Dedifferentiated amniotic fluid mesenchymal stem cell (primary cell): ENCODE results near the gene ZFTA.
"Not testable (repeated sequence)": the region's sequence is repeated elsewhere in the genome, so short reads cannot be mapped to it uniquely, and the experiment has no call there.

Source experiments
- DNase-seq: peaks from one replicate; pipeline ENCODE4 v3.0.0-alpha.2; 2016; ENCODE audit errors: extremely low spot score

Gene ZFTA

DNA sequence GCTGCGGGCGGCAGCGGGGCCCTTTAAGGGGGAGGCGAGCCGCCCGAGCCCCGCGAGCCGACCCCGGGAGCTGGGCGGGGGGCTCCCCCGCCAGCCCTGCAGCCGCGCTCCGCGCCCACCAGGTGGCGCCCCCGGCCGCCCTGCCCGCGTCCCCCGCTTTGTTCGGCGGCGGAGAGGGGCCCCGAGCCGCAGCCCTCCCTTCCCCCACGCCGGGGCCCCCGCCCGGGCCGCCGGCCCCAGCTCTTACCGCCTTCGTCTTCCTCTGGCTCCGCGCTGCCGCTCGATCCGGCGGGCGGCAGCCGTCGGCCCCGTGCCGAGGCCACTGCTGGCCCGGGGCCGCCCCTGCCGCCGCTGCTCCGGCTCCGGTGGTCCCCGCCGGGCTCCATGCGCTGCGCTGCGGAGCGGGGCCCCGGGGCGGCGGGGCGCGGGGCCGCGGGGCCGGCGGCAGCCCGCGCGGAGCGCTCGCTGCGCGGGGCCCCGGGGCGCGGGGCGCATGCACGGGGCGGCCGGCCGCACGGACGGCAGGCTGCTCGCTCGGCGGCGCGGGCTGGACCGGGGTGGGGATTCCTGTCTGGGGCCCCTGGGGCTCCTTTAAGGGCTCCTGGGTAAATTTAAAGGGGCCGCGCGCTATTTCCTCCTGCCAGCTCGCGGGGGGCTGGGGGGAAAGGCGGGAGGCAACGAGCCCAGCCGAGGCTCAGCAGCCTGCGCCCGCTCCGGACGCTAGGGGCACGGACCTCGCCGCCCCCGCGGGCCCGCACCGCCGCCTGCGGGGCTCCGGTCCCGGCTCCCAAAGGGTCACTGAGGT, at the start of gene ZFTA:
ZFTA (minus strand) TSS at position 539 of the 805 bp plus-strand sequence; CDS start at position 386, 153 bp downstream.
- DNase-seq, result no peak

DNA sequence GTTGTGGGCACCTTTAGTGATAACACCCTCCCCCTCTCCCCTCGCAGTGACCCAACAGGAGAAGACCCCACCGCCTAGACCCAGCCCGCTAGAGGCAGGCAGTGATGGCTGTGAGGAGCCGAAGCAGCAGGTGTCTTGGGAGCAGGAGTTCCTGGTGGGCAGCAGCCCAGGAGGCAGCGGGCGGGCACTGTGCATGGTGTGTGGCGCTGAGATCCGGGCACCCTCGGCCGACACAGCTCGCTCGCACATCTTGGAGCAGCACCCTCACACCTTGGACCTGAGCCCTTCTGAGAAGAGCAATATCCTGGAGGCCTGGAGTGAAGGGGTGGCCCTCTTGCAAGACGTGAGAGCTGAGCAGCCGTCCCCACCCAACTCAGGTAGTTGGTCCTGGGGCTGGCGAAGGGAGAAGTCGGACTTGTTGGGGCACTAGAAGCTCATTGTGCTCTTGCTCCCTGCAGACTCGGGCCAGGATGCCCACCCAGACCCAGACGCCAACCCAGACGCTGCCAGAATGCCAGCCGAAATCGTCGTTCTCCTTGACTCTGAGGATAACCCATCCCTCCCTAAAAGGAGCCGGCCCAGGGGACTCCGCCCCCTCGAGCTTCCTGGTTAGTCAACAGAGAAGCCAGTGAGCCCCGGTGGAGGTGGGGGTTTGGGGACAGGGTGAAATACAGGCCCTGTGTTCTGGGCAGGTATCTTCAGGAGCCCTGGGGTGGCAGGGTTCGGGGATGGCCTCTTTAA, 49.4 kb upstream of the ZFTA start:
- no peak for DNase-seq

DNA sequence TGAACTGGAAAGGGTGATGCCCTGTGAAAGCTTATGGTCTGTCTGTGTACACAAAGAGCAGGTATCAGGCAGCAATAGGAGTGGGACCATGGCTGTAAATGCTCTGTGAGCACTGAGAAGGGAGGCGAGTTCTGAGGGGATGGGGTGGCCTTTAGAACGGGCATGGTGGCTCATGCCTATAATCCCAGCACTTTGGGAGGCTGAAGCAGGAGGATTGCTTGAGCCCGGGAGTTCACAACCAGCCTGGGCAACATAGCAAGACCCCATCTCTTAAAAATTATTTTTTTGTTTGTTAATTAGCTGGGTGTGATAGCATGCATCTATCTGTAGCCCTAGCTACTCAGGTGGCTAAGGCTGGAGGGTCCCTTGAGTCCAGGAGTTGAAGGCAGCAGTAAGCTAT, 48.2 kb upstream of the ZFTA start:
- DNase-seq, result no peak

DNA sequence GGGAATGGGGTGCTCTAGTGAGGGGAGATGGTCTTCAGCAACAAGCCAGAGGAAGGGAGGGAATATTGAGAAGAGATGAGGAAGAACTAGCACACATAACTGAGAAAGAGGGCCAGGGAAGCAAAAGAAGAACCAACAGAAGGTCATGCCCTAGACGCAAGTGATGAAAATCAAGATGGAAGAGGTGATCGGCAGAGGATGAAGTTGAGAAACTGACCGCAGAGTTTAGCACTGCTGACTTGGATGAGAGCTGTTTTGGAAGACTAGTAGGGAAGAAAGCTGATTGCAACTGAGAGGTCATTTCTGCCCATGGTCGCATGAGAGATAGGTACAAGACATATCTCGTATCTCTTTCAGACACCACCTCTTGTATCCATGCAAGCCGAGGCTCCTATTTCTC, 47.6 kb upstream of the ZFTA start:
- DNase-seq, result no peak

DNA sequence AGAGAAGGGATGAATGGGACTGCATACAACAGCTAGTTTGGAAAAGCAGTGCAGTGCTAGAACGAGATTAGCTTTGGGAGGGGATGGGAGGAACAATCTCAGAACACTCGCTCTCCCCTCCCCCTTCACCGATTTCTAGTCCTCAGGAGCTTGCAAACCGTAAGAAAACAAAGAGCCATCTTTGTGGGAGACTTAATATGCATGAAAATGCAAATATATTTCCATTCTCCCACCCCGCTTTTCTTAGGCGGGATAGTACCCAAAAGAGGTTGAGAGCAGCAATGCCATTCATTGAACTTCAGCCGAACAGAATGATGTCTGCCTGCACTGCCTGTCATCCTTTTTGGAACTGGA, 45.8 kb upstream of the ZFTA start:
- DNase-seq, result no peak

DNA sequence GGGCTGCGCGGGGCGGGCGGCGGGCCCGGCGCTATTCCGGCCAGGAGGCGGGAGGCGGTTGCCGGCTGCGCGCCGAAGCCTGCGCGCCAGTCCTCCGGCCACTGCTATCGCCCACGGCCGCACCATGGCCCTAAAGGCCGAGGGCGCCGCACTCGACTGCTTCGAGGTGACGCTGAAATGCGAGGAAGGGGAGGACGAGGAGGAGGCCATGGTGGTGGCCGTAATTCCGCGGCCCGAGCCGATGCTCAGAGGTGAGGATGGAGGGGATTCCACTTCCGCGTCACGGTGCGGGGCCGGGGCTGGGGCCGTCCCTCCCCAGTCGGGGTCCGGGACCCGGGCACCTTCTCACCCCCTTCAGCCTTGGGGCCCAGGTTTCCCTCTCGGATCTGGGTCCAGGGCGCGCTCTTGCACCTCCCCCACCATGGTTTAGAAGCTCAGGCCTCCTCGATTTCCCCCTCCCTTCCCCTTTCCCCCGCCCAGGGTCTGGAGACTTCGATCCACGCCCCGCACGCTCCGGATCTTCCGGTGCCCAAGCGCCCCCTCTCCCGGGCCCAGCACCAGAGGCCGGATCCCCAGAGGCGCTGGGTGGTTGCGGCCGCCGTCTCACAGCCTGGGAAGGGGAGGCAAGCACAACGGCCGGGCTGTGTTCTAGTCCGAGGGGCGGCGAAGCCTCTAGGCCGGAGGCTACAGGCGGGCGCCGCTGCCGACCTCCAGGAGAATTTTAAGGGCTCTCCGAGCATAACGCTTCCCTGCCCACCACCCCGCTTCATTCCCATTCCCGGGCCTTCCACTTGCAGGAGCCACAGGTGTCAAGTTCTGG, 45.2 kb upstream of the ZFTA start:
- DNase-seq, result peak; percentile 31

DNA sequence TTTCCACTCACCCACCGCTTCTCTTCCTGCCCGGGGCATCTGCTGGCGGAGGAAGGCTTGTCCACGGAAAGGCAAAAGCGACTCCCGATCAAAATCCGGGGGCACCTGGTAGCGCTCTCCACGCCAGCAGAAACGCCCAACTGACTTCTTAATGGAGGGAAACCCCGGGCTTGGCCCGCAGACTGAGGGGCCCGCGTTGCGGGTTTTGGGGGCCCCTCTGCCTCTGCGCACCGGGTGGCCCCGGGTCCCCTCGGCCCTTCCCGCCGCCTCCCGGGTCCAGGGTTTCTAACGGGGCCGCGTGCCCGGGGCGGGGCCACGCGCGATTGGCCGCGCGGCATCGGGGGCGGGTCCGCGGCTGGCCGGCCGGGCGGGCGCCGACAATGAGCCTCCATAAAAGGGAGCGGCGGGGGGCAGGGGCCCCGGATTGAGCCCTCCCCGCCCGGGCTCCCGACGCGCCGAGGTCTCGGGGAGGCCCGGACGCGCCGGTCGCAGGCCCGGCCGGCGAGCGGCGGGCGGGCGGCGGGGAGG, 44.5 kb upstream of the ZFTA start, which contains the start of gene SPINDOC:
SPINDOC (plus strand) TSS at position 422 of the 528 bp plus-strand sequence. CDS start 231 bp downstream, outside the sequence.
- DNase-seq, result peak; percentile 45

DNA sequence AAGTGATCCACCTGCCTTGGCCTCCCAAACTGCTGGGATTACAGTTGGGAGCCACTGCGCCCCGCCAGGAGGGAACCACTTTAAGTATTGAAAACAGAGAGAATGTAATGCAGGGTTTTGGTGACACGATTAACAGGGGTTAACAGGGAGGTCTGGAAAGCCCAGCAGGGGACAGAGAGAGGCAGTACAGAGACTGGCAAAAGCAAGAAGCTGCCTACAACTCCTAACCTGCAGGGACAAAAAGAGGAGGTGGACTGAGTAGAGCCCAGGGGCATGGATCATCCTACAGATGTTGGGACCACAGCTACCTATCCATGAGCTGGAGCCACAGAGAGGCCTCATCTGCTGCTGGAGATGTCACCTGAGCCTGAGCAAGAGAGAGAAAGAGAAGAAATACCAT, 42.9 kb upstream of the ZFTA start:
- no peak for DNase-seq

DNA sequence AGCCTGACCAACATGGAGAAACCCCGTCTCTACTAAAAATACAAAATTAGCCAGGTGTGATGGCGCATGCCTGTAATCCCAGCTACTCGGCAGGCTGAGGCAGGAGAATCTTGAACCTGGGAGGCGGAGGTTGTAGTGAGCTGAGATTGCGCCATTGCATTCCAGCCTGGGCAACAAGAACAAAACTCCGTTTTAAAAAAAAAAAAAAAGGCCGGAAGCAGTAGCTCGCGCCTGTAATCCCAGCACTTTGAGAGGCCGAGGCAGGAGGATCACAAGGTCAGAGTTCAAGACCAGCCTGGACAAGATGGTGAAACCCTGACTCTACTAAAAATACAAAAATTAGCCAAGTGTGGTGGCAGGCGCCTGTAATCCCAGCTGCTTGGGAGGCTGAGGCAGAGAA, 41.8 kb upstream of the ZFTA start:
- DNase-seq, result not testable (repeated sequence)

DNA sequence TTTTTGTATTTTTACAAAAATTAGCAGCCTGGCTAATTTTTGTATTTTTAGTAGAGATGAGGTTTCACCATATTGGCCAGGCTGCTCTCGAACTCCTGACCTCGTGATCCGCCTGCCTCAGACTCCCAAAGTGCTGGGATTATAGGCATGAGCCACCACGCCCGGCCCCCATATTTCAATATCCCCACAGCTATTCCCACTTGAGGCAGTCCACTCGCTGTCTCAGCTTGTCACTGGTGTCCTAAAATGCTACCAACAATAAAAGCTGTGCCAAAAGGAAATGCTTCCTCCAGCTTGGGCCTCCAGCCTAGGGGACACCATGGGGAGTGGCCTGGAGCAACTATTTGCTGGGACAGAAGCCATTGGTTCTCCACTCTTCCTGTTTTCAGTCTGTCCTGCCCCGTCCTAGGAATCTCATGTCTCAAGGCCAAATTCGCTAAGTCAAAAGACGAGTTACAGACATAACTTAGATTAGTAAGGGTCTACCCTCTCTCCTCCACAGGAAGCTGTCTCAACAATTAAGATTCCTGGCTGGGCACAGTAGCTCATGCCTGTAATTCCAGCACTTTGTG, 37.4 kb upstream of the ZFTA start:
- no peak for DNase-seq

DNA sequence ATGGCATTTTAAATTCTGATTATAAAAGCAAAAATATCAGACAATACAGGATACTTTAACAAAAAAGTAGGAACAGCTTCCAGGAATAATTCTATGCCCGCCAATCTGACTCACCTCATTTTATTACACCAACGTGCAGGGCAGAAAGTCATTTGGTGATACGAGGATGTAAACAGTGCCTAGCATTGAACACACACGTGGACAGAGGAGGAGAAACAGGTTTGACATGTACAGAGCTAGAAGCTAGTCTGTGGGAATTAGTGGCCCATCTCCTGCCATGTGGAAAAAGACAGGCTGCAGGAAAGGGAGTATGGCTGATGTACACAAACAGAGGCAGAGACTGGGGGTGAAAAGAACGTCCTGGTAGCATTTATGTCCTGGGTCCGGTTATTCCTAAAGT, 35.7 kb upstream of the ZFTA start:
- DNase-seq, result no peak

DNA sequence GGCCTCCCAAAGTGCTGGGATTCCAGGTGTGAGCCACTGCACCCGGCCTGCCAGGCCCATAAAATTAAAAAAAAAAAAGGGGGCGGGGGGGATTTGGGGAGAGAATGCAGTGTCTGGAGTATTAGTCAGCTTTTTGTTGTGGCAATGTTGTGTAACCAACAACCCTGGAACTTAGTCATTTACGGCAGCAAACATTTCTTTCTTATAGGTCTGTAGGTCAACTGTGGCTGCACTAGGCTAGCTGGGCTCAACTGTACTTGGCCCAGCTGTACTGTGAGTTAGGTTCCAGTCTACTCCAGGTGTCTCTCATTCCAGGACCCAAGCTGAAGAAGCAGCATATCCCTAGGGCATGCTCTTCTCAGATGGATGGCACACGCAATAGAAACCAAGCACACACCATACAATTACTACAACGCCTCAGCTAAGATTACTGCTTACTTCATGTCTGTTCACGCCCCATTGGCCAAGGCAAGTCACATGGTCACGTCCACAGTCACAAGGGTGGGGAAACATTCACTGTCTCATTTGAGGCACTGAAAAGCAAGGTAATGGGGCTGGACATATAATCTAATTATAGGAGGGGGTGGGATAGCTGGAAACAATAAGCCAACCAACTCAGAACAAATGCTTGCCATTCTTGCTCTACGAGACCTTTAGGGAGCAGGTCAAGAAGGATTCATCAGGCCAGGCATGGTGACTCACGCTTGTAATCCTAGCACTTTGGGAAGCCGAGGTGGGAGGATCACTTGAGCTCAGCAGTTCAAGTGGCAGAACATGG, 34.3 kb upstream of the ZFTA start:
- no peak for DNase-seq

DNA sequence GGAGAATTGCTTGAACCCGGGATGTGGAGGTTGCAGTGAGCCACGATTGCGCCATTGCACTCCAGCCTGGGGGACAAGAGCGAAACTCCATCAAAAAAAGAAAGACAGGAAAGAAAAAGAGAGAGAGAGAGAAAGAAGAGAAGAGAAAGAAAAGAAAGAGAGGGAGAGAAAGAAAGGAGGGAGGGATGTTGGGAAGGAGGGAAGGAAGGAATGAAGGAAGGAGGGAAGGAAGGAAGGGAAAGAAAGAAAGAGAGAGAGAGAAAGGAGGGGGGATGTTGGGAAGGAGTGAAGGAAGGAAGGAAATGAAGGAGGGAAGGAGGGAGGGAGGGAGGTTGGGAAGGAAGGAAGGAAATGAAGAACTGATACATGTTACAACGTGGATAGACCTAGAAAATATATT, 32.3 kb upstream of the ZFTA start:
- DNase-seq, result no peak

DNA sequence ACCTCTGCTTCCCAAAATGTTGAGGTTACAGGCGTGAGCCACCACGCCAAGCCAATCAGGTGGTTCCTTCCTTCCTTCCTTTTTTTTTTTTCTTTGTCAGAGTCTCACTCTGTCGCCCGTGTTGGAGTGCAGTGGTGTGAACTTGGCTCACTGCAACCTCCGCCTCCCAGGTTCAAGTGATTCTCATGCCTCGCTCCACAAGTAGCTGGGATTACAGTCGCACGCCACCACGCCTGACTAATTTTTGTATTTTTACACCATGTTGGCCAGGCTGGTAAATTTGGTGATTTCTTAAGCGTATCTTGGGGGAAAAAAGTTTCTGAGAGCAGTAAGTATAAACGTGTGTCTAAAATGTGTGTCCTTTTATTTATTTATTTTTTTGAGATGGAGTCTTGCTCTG, 26.5 kb upstream of the ZFTA start:
- DNase-seq, result no peak

DNA sequence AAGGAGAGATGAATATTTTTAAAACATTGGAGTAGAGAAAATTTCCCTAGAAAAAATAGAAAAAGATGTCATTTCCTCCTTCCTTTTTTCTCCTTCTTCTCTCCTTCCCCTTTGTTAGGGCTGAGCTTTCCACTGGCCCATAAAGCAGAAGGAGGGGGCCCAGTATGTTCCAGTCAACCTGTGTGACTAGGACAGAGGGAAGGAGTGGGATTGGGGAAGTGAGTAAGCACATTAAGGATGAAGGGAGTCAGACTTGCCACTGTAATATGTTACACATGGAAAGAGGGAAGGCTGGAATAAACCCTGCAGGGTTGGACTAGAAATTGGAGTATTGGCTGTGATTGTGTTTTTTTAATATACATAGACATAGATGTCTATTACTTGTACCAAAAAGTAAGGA, 24.6 kb upstream of the ZFTA start:
- DNase-seq, result no peak

DNA sequence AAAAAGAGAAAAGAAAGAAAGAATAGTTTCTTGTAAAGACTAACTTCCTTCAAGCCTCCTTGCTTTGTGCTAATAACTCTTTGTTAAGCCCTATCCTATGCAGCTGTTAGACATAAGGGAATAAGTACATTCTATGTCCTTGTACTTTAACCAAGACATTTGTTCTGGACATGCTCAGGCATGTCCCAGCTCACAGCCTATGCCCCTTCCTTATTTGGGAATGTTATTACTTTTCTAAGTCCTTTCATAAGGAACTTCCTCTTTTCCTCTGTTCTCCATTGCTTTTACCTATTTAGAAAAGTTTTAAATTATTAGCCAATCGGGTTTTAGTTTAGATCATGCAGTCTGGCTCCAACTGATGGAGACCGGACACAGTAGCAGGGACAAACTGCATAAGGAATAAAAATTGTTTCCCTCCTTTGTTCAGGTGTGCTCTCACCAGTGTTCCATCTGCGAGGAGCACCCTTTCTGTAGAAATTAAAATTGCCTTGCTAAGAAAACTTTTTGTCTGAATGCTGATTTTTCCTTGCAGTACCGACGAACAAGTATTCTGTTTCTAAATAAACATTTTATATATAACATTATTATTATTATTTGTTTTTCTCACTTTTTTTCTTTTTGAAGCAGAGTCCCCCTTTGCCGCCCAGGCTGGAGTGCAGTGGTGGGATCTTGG, 23.1 kb upstream of the ZFTA start:
- no peak for DNase-seq

DNA sequence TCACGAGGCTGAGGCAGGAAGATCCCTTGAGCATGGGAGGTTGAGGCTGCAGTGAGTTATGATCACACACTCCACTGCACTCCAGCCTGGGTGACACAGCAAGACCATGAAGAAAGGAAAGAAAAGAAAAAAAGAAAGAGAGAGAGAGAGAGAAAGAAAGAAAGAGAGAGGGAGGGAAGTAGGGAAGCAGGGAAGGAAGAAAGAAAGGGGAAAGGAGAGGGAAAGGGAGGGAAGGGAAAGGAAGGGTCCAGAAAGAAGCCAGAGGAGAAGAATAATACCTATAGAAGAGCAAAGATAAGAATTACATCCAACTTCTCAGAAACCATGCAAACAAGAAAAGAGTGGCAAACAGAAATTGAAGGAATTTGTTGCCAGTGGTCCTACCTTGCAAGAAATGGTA, 17.2 kb upstream of the ZFTA start:
- DNase-seq, result no peak

DNA sequence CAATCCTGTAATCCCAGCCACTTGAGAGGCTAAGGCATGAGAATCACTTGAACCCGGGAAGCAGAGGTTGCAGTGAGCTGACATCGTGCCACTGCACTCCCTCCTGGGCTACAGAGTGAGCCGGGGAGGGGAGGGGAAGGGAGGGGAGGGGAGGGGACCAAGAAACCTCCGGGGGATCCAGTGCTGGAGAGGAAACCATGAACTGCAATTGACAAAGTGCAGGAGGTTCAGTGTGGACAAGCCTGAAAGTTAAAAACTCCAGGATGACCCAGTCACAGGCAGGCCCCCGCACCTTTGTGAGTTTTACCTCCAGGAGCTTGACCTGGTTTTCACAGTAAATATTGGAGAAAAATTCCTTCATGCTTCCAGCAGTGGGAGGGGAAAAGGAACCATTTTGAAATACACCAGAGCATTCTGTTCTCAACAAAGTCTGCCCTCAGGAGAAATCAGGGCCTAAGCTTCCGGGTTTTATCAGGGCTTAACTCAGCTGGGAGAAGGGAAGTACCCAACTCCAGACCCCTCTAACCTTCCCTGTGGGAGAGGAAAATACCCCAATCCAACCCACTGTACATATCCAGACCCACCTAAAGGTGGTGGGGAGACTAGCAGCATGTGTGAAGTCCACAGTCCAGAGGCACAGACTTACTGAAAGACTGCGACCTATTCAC, 15.5 kb upstream of the ZFTA start:
- no peak for DNase-seq

DNA sequence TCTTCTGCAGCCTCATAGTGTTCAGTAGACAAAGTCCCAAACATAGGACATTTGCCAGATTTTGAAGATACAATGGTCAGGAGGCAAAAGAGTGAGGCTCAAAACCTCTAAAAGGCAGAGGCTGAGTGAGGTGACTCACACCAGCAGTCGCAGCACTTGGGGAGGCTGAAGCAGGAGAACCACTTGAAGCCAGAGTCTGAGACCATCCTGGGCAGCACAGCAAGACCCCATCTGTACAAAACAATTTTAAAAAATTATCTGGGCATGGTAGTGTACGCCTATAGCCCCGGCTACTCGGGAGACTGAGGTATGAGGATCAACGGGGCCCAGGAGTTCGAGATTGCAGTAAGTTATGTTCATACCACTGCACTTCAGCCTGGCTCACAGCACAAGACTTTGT, 14.2 kb upstream of the ZFTA start:
- no peak for DNase-seq

DNA sequence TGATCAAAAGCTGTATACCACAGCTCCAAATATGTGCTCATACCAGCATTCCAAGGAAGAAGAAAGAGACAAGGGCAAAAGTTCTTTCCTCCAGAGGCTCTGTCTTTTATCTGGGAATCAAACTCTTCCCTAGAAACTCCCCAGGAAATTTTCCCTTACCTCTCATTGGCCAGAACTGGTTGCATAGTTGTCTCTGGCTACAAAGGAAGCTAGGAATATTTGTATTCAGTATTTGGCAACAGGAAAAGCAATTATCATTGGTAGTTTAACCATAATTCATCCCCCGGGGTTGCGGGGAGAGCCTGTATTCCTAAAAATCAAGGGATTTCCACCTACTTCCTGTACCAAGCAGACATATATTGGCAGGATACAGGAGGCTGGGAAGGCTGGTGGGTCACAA, 10.5 kb upstream of the ZFTA start:
- DNase-seq, result no peak
